Spleen (tissue), 11 donors: ENCODE measurements around the gene DENND6B. TPM values are rescaled to one million over a fixed set of nuclear protein-coding genes. Genes with fewer than 3 reads are reported as not detected.

ENCODE experiments used
- DNase-seq: peaks from one replicate; pipeline ENCODE4 v3.0.0-alpha.2; 2020
- H3K27ac ChIP-seq, 8 donors: fragments of 200-600 bp; sonication (generic) in 7 of 8; 1 replicate in 4 of 8; 2 replicates in 4 of 8; pipeline versions ENCODE4 v1.5.0 to v1.8.0; 2016 to 2021; ENCODE audit warnings: inconsistent platforms in 4 of 8, mild to moderate bottlenecking in 4 of 8, moderate library complexity in 1 of 8
- H3K27me3 ChIP-seq, 7 donors: fragments of 200-600 bp; sonication (generic) in 6 of 7; replicated peaks in 1 of 7; 1 replicate in 4 of 7; 2 replicates in 3 of 7; pipeline versions ENCODE4 v1.5.0 to v1.8.0; 2016 to 2021; ENCODE audit warnings: inconsistent platforms in 3 of 7, mild to moderate bottlenecking in 1 of 7
- H3K36me3 ChIP-seq, 6 donors: fragments of 200-600 bp; sonication (generic) in 5 of 6; 1 replicate in 4 of 6; 2 replicates in 2 of 6; pipeline versions ENCODE4 v1.5.0 to v1.8.0; 2016 to 2021; ENCODE audit warnings: inconsistent platforms in 2 of 6
- H3K4me1 ChIP-seq, 6 donors: fragments of 200-600 bp; sonication (generic) in 5 of 6; 1 replicate in 3 of 6; 2 replicates in 3 of 6; pipeline versions ENCODE4 v1.5.0 to v1.8.0; 2016 to 2021; ENCODE audit warnings: inconsistent platforms in 3 of 6
- H3K4me3 ChIP-seq, 8 donors: fragments of 200-600 bp; sonication (generic) in 7 of 8; 1 replicate in 4 of 8; 2 replicates in 4 of 8; pipeline versions ENCODE4 v1.5.0 to v1.8.0; 2016 to 2021; ENCODE audit warnings: inconsistent platforms in 4 of 8, mild to moderate bottlenecking in 4 of 8, moderate library complexity in 2 of 8
- H3K9me3 ChIP-seq, 8 donors: fragments of 200-600 bp; sonication (generic) in 7 of 8; 1 replicate in 4 of 8; 2 replicates in 4 of 8; pipeline versions ENCODE4 v1.5.0 to v1.8.0; 2016 to 2021; ENCODE audit warnings: inconsistent platforms in 4 of 8
- CTCF ChIP-seq, 11 experiments: fragments of 200-600 bp in 7 of 11; fragments of 450-650 bp in 4 of 11; sonication (generic) in 4 of 11; IDR thresholded peaks in 8 of 11; conservative IDR thresholded peaks in 3 of 11; 1 replicate in 7 of 11; 2 replicates in 4 of 11; pipeline versions ENCODE4 v1.4.0 to v1.8.0; 2016 to 2021; ENCODE audit warnings: antibody characterized with exemption in 11 of 11, inconsistent platforms in 4 of 11, mild to moderate bottlenecking in 1 of 11
- POLR2A ChIP-seq, 3 donors: fragments of 450-650 bp; IDR thresholded peaks; one replicate each; pipeline ENCODE4 v1.5.1; 2017; ENCODE audit warnings: antibody characterized with exemption in 3 of 3, mild to moderate bottlenecking in 1 of 3
- POLR2AphosphoS5 ChIP-seq, 3 donors: sonication (generic); formaldehyde crosslinking; IDR thresholded peaks; one replicate each; pipeline ENCODE4 v1.5.1; 2017; ENCODE audit warnings: antibody characterized with exemption in 3 of 3
- WGBS, 5 donors: extraction: QIAGEN DNeasy Blood & Tissue Kit in 3 of 5; methylation state at CpG; one replicate each; pipeline versions ENCODE4 v1.1.5 to v1.1.7; 2013 to 2018; 5-methylcytosine and 5-hydroxymethylcytosine counted together
- intact Hi-C: fragments of 100-400 bp; cut with DNase I; formaldehyde crosslinking; loops from one replicate; pipeline ENCODE4 v1.15.0; 2023; ENCODE audit warnings: low total_unique reads
- polyA plus RNA-seq, 3 donors: library from polyadenylated mRNA; stranded (reverse); fragments of 200-250 nt; gene quantifications; one replicate each; pipeline ENCODE4 v1.2.1, GENCODE V29; 2013
- total RNA-seq, 7 donors: library from RNA; depleted of rRNA in 3 of 7; stranded (reverse); fragments of >200 nt in 3 of 7; fragmentation: NEBNext Ultra II Directional in 4 of 7; extraction: Animal tissue kit (Norgen Biotek cat#: 25700) in 4 of 7; gene quantifications; one replicate each; pipeline versions ENCODE4 v1.1.0 to v1.2.1, GENCODE V29; 2016 to 2021
- donor health status: healthy with polysubstance abuse.
- donor health status: DM: no; HTN: no; CAD: no; lungs with moderate emphysema.
- donor health status: DM: no; HTN: no; CAD: no.
- donor health status: Bipolar disorder and iron deficiency.
- donor health status: healthy.
- donor health status: DM: no; HTN: no; CAD: no.
- donor health status: DM: yes; HTN: yes; CAD: no.

DENND6B gene
- total and polyA plus RNA-seq, 10 donors = 4.5 to 10.4 (median 6.3) TPM

GRCh38 chr22:50319503-50319951 lies 7.3 kb downstream of the DENND6B start:
- Histone ChIP-seq H3K4me1 (peaks cover 7 to 40% (median 18%) of the 10 kb centered on the region in 6 donors), H3K27ac (no peak overlapping the region), H3K9me3 (no peaks in the 10 kb centered on the region), H3K36me3 (no peaks in the 10 kb centered on the region), H3K27me3 (no peaks in the 10 kb centered on the region), H3K4me3 (no peak overlapping the region)
- TF ChIP-seq POLR2A (IDR thresholded peaks at IDR 0.05) = no peak
- TF ChIP-seq POLR2AphosphoS5 (IDR thresholded peaks at IDR 0.05) = no peak
- no peak for TF ChIP-seq CTCF (IDR thresholded peaks at IDR 0.05 in 8 of 11, conservative IDR thresholded peaks at IDR 0.05 in 3 of 11)
- WGBS, 5 donors = 87 to 97% (median 91%) methylated on average over 7 to 15 of the region's 15 CpGs
- peak; percentile 78 for DNase-seq
- intact Hi-C loops = no loop called here

- H3K27ac ChIP-seq = peak overlapping the region in 1 of 8 donors; percentile 5
- no peaks in the 10 kb centered on the region for H3K9me3 ChIP-seq
- H3K27me3 ChIP-seq = no peaks in the 10 kb centered on the region
- DNase-seq = no peak
- H3K4me1 ChIP-seq = peaks cover 13 to 47% (median 25%) of the 10 kb centered on the region in 6 donors
- H3K4me3 ChIP-seq = no peak overlapping the region
- WGBS, 5 donors = 77 to 86% (median 79%) methylated on average over 19 to 21 of the region's 21 CpGs
- TF ChIP-seq CTCF (IDR thresholded peaks at IDR 0.05 in 8 of 11, conservative IDR thresholded peaks at IDR 0.05 in 3 of 11) (no peak), POLR2AphosphoS5 (IDR thresholded peaks at IDR 0.05) (peak in 1 of 3 donors; percentile 42)
- H3K36me3 ChIP-seq = no peaks in the 10 kb centered on the region
- intact Hi-C loops = no loop called here
Observed at GRCh38 chr22:50318698-50319411, 8.0 kb downstream of the DENND6B start.

- DNase-seq = no peak
- Histone ChIP-seq H3K27me3 (no peaks in the 10 kb centered on the region), H3K9me3 (no peaks in the 10 kb centered on the region), H3K36me3 (no peaks in the 10 kb centered on the region), H3K4me3 (no peak overlapping the region), H3K27ac (peak overlapping the region in 1 of 8 donors; percentile 5), H3K4me1 (peaks cover 17 to 52% (median 30%) of the 10 kb centered on the region in 6 donors)
- TF ChIP-seq POLR2AphosphoS5 (IDR thresholded peaks at IDR 0.05) (no peak), CTCF (IDR thresholded peaks at IDR 0.05 in 8 of 11, conservative IDR thresholded peaks at IDR 0.05 in 3 of 11) (no peak), POLR2A (IDR thresholded peaks at IDR 0.05) (no peak)
- WGBS, 5 donors = 74 to 93% (median 85%) methylated on average over 6 to 7 of the region's 7 CpGs
- intact Hi-C loops = no loop called here
Observed at GRCh38 chr22:50318356-50318697, 8.5 kb downstream of the DENND6B start.

GRCh38 chr22:50317674-50318073 lies 9.1 kb downstream of the DENND6B start:
- 78 to 93% (median 89%) methylated on average over 7 of the region's 7 CpGs for WGBS, 5 donors
- DNase-seq = no peak
- no peak for TF ChIP-seq POLR2A (IDR thresholded peaks at IDR 0.05)
- no peak for TF ChIP-seq POLR2AphosphoS5 (IDR thresholded peaks at IDR 0.05)
- TF ChIP-seq CTCF (IDR thresholded peaks at IDR 0.05 in 8 of 11, conservative IDR thresholded peaks at IDR 0.05 in 3 of 11) = no peak
- Histone ChIP-seq H3K36me3 (no peaks in the 10 kb centered on the region), H3K27ac (peak overlapping the region in 3 of 8 donors; percentile 8 to 41 (median 11)), H3K9me3 (no peaks in the 10 kb centered on the region), H3K27me3 (no peaks in the 10 kb centered on the region), H3K4me1 (peaks cover 17 to 58% (median 36%) of the 10 kb centered on the region in 6 donors), H3K4me3 (no peak overlapping the region)
- intact Hi-C loops = no loop called here
